ENCODE results near the gene LTBP1. TPM values are rescaled to one million over a fixed set of nuclear protein-coding genes. Genes with fewer than 3 reads are reported as not detected.

The LTBP1 gene
- total and polyA plus RNA-seq, 10 of the 15 experiments (the other 5 are each of a cell fraction or from before 2014, with no cell fraction given) = 0.01 to 0.28 (median 0.12) TPM; not detected in 2

DNA sequence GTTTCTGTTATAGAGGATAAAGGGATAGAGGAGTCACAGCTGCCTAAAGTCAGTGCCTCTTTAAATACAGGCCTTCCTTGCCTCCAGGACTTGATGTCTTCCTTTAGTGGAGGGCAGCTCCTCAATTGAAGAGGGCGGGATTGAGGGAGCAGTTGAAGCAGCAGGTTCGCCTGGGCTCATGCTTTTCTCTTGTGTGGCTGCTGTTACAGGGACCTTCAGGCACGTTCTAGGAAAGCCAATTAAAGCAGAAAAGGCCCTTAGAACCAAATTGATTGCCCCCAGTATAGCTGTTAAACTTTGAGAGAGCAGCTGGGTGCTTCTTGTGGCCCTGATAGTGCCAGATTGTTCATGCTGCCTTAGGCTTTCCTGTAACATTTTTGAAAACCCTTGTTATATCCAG lies 42.0 kb upstream of the LTBP1 start:
- SMC1A ChIA-PET (ENCODE audit: uncharacterized antibody, unreplicated experiment) = no interaction called here
- TF ChIP-seq ATF7 (IDR thresholded peaks at IDR 0.05; ENCODE audit: low read depth) = no peak
- no peak for TF ChIP-seq BHLHE40 (IDR thresholded peaks at IDR 0.05; ENCODE audit: borderline replicate concordance in 1 of 2, low read depth in 2 of 2, low read length in 1 of 2)
- TF ChIP-seq RAD21 (IDR thresholded peaks at IDR 0.05; ENCODE audit: insufficient read depth, low read depth, low read length) = no peak
- intact Hi-C loops (cut with micrococcal nuclease; ENCODE audit: unreplicated experiment) = no loop called here
- H3K27ac ChIP-seq (ENCODE audit: control insufficient read depth, insufficient read depth) = no peak overlapping the region
- no peaks in the 10 kb centered on the region for H3K79me2 ChIP-seq (ENCODE audit: control insufficient read depth, insufficient read depth, low read length)
- H3K4me1 ChIP-seq (ENCODE audit: control insufficient read depth, insufficient read depth, low read length) = peaks cover 17% of the 10 kb centered on the region
- no TSS peak for BruUV-seq (replicated peaks)
- in situ Hi-C loops (cut with MboI) = no loop called here
- no peak overlapping the region; the same call in 1 of the 2 replicates for H3K4me2 ChIP-seq (ENCODE audit: control insufficient read depth, insufficient read depth)
- CTCF ChIA-PET = no interaction called here
- FAIRE-seq (no peak), ATAC-seq (no peak), DNase-seq (ENCODE audit: low read depth, low spot score) (no peak)
- no peaks in the 10 kb centered on the region for H3K36me3 ChIP-seq (ENCODE audit: control insufficient read depth in 2 of 2, insufficient read depth in 2 of 2, low read length in 1 of 2)
- peak overlapping the region; percentile 46 for H2AFZ ChIP-seq (ENCODE audit: control insufficient read depth, low read depth, low read length)
- WGBS (ENCODE audit: insufficient coverage, insufficient replicate concordance, low lambda C conversion rate, missing lambda C conversion rate) = 37% methylated on average over 3 of the region's 3 CpGs
- no peaks in the 10 kb centered on the region for H3K9me3 ChIP-seq (replicated peaks; ENCODE audit: control insufficient read depth, insufficient read depth, low read length)
- no peak overlapping the region for H3K9ac ChIP-seq (ENCODE audit: control insufficient read depth, insufficient read depth, low read length)
- POLR2A ChIA-PET = no interaction called here
- RAD21 ChIA-PET (ENCODE audit: unreplicated experiment) = interaction anchor here (1.0 kb wide), 1 partner anchor 696 kb away, joined by 3 read pairs; no protein-coding TSS in a partner anchor
- H3K27me3 ChIP-seq (replicated peaks in 1 of 2; ENCODE audit: control insufficient read depth in 2 of 2, insufficient read depth in 2 of 2, low read length in 1 of 2) = no peaks in the 10 kb centered on the region
- H4K20me1 ChIP-seq (ENCODE audit: control insufficient read depth, insufficient read depth) = no peaks in the 10 kb centered on the region
- H3K4me3 ChIP-seq = no peak overlapping the region

DNA sequence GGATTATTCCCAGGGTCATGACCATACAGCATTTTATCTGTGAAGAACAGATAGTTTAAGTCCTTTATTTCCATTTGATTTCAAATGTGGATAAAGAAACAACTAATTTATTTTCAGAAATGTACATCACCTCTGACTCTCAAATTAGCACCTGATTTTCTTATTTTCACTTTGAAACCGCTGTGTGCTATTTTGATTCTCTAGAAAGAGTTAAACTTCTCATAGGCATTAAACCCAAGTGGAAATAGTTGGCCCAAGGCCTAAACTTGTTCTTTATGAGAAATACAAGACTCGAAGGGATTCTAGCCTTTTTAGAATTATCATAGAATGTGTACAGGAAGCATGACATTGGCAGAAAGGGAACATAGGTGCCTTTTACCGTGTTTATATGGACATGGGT lies 41.5 kb upstream of the LTBP1 start:
- no peak for DNase-seq (ENCODE audit: low read depth, low spot score)
- TF ChIP-seq SMAD1 (IDR thresholded peaks at IDR 0.05; ENCODE audit: low read depth, partially characterized antibody) = no peak
- no peak for TF ChIP-seq ZNF217 (IDR thresholded peaks at IDR 0.05)
- peak; percentile 32 for TF ChIP-seq RUNX3 (IDR thresholded peaks at IDR 0.05; ENCODE audit: low read length)
- peak; percentile 71; the same call in 1 of the 2 replicates for TF ChIP-seq MEF2A (IDR thresholded peaks at IDR 0.05; ENCODE audit: insufficient read depth, low read depth, low read length)
- TF ChIP-seq, protein P1, sequence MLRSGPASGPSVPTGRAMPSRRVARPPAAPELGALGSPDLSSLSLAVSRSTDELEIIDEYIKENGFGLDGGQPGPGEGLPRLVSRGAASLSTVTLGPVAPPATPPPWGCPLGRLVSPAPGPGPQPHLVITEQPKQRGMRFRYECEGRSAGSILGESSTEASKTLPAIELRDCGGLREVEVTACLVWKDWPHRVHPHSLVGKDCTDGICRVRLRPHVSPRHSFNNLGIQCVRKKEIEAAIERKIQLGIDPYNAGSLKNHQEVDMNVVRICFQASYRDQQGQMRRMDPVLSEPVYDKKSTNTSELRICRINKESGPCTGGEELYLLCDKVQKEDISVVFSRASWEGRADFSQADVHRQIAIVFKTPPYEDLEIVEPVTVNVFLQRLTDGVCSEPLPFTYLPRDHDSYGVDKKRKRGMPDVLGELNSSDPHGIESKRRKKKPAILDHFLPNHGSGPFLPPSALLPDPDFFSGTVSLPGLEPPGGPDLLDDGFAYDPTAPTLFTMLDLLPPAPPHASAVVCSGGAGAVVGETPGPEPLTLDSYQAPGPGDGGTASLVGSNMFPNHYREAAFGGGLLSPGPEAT (IDR thresholded peaks at IDR 0.05; ENCODE audit: low read depth) = no peak

More for the DNA sequence above, 41.5 kb upstream of the LTBP1 start:
- intact Hi-C loops (cut with micrococcal nuclease; ENCODE audit: unreplicated experiment) (no loop called here), in situ Hi-C loops (cut with MboI) (no loop called here)
- ChIA-PET SMC1A (ENCODE audit: uncharacterized antibody, unreplicated experiment) (no interaction called here), CTCF (no interaction called here), RAD21 (ENCODE audit: unreplicated experiment) (interaction anchor here (1.0 kb wide), 1 partner anchor 696 kb away, joined by 3 read pairs; no protein-coding TSS in a partner anchor), POLR2A (no interaction called here)
- Histone ChIP-seq H3K79me2 (ENCODE audit: control insufficient read depth, insufficient read depth, low read length) (no peaks in the 10 kb centered on the region), H4K20me1 (ENCODE audit: control insufficient read depth, insufficient read depth) (no peaks in the 10 kb centered on the region), H2AFZ (ENCODE audit: control insufficient read depth, low read depth, low read length) (no peak overlapping the region; the same call in 1 of the 2 replicates), H3K9ac (ENCODE audit: control insufficient read depth, insufficient read depth, low read length) (no peak overlapping the region), H3K27me3 (replicated peaks in 1 of 2; ENCODE audit: control insufficient read depth in 2 of 2, insufficient read depth in 2 of 2, low read length in 1 of 2) (no peaks in the 10 kb centered on the region), H3K4me1 (ENCODE audit: control insufficient read depth, insufficient read depth, low read length) (peaks cover 18% of the 10 kb centered on the region), H3K27ac (ENCODE audit: control insufficient read depth, insufficient read depth) (no peak overlapping the region), H3K36me3 (ENCODE audit: control insufficient read depth in 2 of 2, insufficient read depth in 2 of 2, low read length in 1 of 2) (no peaks in the 10 kb centered on the region), H3K4me2 (ENCODE audit: control insufficient read depth, insufficient read depth) (no peak overlapping the region; the same call in 1 of the 2 replicates), H3K9me3 (replicated peaks; ENCODE audit: control insufficient read depth, insufficient read depth, low read length) (no peaks in the 10 kb centered on the region), H3K4me3 (no peak overlapping the region)
- BruUV-seq (replicated peaks) = no TSS peak
- ATAC-seq = no peak; the same call in 2 of the 3 replicates
- 2% methylated on average over 3 of the region's 3 CpGs for WGBS (ENCODE audit: insufficient coverage, insufficient replicate concordance, low lambda C conversion rate, missing lambda C conversion rate)
- FAIRE-seq = peak; percentile 73

Data from GM12878 (cell line).